ENCODE data around the gene NEURL2.

DNA sequence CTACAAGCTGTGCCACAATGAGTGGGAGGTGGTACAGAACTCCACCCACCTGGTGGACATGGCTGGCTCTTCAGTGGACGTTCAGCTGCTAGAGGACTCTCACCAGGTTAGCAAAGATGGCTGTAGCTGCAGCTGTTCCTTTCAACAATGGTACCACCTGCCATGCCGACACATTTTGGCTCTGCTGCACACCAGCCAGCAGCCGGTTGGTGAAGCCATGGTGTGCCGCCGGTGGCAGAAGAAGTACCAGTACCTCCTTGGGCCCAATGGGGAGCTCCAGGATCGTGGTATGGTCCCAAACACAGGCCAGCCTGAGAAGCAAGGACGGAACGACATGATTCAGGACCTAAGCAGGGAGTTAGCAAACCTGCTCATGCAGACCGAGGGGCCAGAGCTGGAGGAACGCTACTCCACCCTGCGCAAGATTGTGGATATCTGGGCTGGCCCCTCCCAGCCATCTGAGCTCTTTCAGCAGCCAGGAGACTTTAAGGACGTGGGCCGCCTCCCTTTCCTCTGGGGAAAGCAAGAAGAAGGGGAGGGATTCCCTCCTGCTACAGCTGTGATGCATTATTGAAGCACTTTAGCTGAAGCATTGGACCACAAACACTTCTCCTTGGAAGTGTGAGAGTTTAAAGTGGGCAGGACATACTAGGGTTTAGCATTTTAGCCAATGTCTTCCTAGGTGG is 12.8 kb downstream of the NEURL2 start:
- TF ChIP-seq RAD21 (IDR thresholded peaks at IDR 0.05): no peak
- TF ChIP-seq, protein P1, sequence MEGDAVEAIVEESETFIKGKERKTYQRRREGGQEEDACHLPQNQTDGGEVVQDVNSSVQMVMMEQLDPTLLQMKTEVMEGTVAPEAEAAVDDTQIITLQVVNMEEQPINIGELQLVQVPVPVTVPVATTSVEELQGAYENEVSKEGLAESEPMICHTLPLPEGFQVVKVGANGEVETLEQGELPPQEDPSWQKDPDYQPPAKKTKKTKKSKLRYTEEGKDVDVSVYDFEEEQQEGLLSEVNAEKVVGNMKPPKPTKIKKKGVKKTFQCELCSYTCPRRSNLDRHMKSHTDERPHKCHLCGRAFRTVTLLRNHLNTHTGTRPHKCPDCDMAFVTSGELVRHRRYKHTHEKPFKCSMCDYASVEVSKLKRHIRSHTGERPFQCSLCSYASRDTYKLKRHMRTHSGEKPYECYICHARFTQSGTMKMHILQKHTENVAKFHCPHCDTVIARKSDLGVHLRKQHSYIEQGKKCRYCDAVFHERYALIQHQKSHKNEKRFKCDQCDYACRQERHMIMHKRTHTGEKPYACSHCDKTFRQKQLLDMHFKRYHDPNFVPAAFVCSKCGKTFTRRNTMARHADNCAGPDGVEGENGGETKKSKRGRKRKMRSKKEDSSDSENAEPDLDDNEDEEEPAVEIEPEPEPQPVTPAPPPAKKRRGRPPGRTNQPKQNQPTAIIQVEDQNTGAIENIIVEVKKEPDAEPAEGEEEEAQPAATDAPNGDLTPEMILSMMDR (IDR thresholded peaks at IDR 0.05; ENCODE audit: low read depth, low read length, missing input control): no peak
- TF ChIP-seq, protein P2, sequence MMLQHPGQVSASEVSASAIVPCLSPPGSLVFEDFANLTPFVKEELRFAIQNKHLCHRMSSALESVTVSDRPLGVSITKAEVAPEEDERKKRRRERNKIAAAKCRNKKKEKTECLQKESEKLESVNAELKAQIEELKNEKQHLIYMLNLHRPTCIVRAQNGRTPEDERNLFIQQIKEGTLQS (IDR thresholded peaks at IDR 0.05): no peak
- no peak for TF ChIP-seq FOXA2 (IDR thresholded peaks at IDR 0.05)
- TF ChIP-seq, protein P3, sequence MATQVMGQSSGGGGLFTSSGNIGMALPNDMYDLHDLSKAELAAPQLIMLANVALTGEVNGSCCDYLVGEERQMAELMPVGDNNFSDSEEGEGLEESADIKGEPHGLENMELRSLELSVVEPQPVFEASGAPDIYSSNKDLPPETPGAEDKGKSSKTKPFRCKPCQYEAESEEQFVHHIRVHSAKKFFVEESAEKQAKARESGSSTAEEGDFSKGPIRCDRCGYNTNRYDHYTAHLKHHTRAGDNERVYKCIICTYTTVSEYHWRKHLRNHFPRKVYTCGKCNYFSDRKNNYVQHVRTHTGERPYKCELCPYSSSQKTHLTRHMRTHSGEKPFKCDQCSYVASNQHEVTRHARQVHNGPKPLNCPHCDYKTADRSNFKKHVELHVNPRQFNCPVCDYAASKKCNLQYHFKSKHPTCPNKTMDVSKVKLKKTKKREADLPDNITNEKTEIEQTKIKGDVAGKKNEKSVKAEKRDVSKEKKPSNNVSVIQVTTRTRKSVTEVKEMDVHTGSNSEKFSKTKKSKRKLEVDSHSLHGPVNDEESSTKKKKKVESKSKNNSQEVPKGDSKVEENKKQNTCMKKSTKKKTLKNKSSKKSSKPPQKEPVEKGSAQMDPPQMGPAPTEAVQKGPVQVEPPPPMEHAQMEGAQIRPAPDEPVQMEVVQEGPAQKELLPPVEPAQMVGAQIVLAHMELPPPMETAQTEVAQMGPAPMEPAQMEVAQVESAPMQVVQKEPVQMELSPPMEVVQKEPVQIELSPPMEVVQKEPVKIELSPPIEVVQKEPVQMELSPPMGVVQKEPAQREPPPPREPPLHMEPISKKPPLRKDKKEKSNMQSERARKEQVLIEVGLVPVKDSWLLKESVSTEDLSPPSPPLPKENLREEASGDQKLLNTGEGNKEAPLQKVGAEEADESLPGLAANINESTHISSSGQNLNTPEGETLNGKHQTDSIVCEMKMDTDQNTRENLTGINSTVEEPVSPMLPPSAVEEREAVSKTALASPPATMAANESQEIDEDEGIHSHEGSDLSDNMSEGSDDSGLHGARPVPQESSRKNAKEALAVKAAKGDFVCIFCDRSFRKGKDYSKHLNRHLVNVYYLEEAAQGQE (IDR thresholded peaks at IDR 0.05): no peak
- TF ChIP-seq, protein P4, sequence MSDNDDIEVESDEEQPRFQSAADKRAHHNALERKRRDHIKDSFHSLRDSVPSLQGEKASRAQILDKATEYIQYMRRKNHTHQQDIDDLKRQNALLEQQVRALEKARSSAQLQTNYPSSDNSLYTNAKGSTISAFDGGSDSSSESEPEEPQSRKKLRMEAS (IDR thresholded peaks at IDR 0.05): no peak
- no peak for TF ChIP-seq YY1 (IDR thresholded peaks at IDR 0.05)
- no peak for TF ChIP-seq RXRA (IDR thresholded peaks at IDR 0.05)
- no peak for TF ChIP-seq GABPA (IDR thresholded peaks at IDR 0.05 in 1 of 2, conservative IDR thresholded peaks at IDR 0.05 in 1 of 2)
- no peak for TF ChIP-seq FOXA1 (IDR thresholded peaks at IDR 0.05)
